Endodermal cell (in vitro differentiated cells): ENCODE data around the gene TSC1. TPM values are rescaled to one million over a fixed set of nuclear protein-coding genes. Genes with fewer than 3 reads are reported as not detected.
A peak's percentile ranks its signal among the peaks of the same experiment; 100 is the strongest.

Experiments
- DNase-seq: peaks from one replicate; pipeline ENCODE4 v3.0.0-alpha.2; 2017
- H3K27ac ChIP-seq: 2 replicates; pipeline ENCODE4 v1.5.1; 2013; ENCODE audit warnings: mild to moderate bottlenecking, low read depth, low read length, moderate library complexity
- H3K27me3 ChIP-seq: 2 replicates; pipeline ENCODE4 v1.6.1; 2013; ENCODE audit warnings: mild to moderate bottlenecking, low read length, moderate library complexity; ENCODE audit not compliant: insufficient read depth, control insufficient read depth, poor library complexity, severe bottlenecking
- H3K36me3 ChIP-seq: 2 replicates; pipeline ENCODE4 v1.7.0; 2013; ENCODE audit warnings: mild to moderate bottlenecking, low read length, moderate library complexity; ENCODE audit not compliant: control insufficient read depth, insufficient read depth
- H3K4me1 ChIP-seq: one replicate; pipeline ENCODE4 v1.7.0; 2013; ENCODE audit warnings: low read length; ENCODE audit not compliant: control insufficient read depth, insufficient read depth
- H3K4me3 ChIP-seq: 2 replicates; pipeline ENCODE4 v1.5.1; 2013; ENCODE audit warnings: mild to moderate bottlenecking, low read length, moderate library complexity
- H3K9ac ChIP-seq: 2 replicates; pipeline ENCODE4 v1.6.1; 2013; ENCODE audit warnings: mild to moderate bottlenecking, low read length, moderate library complexity; ENCODE audit not compliant: poor library complexity, severe bottlenecking; ENCODE audit errors: extremely low read depth
- H3K9me3 ChIP-seq: 2 replicates; pipeline ENCODE4 v1.6.1; 2013; ENCODE audit warnings: mild to moderate bottlenecking, low read length, moderate library complexity; ENCODE audit not compliant: control insufficient read depth
- H3K27ac Mint-ChIP-seq: 2 replicates; pipeline ENCODE4 v1.8.0; 2020; ENCODE audit warnings: mixed read lengths
- H3K27me3 Mint-ChIP-seq: 2 replicates; pipeline ENCODE4 v1.8.0; 2021; ENCODE audit warnings: mild to moderate bottlenecking, mixed read lengths; ENCODE audit not compliant: insufficient read depth
- H3K36me3 Mint-ChIP-seq: 2 replicates; pipeline ENCODE4 v1.8.0; 2020; ENCODE audit warnings: low read depth, mixed read lengths
- H3K4me1 Mint-ChIP-seq: 2 replicates; pipeline ENCODE4 v1.8.0; 2020; ENCODE audit warnings: mixed read lengths
- H3K4me3 Mint-ChIP-seq: 2 replicates; pipeline ENCODE4 v1.8.0; 2020; ENCODE audit warnings: mild to moderate bottlenecking, moderate library complexity, mixed read lengths
- H3K9me3 Mint-ChIP-seq: 2 replicates; pipeline ENCODE4 v1.8.0; 2020; ENCODE audit warnings: mild to moderate bottlenecking, mixed read lengths
- WGBS, 2 experiments: methylation state at CpG; one replicate each; pipeline versions ENCODE4 v1.1.5 to v1.1.7; 2013; ENCODE audit warnings: missing lambda C conversion rate in 2 of 2, mixed read lengths in 1 of 2; ENCODE audit not compliant: insufficient coverage in 1 of 2, insufficient read length in 1 of 2; 5-methylcytosine and 5-hydroxymethylcytosine counted together
- total RNA-seq, 2 donors: library from RNA; stranded (reverse); fragmentation: NEBNext Ultra II Directional in 1 of 2; extraction: Animal tissue kit (Norgen Biotek cat#: 25700) in 1 of 2; gene quantifications; 2 replicates in 1 of 2; 3 replicates in 1 of 2; pipeline ENCODE4 v1.2.1, GENCODE V29; 2021
- TF ChIP-seq, protein P1 (sequence below): fragments of 200-600 bp; sonication (generic); conservative IDR thresholded peaks from 2 replicates; pipeline ENCODE4 v1.5.0; 2021; ENCODE audit warnings: antibody characterized with exemption, mild to moderate bottlenecking

The TSC1 gene
- total RNA-seq, 2 donors from 2014 or later: 67.8 to 72.9 TPM

DNA sequence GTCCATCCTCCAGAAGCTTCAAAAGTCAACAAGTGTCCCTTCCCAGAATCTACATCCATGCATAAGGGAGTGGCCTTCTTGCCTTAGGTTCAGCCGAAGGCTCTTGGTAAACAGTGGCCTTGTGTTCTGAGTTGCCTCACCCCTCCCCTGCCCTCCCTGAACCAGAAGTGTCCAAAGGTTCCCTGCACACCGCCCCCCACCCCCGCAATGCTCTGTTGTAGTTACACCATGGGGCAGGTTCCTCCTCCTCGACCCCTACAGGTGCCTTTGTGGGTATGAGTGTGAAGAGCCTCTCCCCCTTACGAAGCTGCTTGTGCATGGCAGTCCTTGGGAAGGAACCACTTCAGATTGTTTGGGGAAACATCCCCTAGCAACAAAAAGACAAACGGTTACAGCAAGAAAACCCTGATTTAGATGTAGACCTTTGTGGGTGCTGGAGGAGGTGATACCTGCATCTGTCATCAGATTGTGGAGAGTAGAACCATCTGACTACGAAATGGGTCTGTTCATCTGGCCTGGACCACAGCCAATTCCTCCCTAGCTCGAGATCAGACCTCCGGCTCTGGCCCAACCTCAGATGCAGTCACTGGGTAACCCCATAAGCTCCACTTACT is 58.6 kb downstream of the TSC1 start:
- no peak overlapping the region for H3K27ac ChIP-seq
- H3K4me1 ChIP-seq: no peaks in the 10 kb centered on the region
- no peak overlapping the region for H3K9ac ChIP-seq
- TF ChIP-seq, protein P1, sequence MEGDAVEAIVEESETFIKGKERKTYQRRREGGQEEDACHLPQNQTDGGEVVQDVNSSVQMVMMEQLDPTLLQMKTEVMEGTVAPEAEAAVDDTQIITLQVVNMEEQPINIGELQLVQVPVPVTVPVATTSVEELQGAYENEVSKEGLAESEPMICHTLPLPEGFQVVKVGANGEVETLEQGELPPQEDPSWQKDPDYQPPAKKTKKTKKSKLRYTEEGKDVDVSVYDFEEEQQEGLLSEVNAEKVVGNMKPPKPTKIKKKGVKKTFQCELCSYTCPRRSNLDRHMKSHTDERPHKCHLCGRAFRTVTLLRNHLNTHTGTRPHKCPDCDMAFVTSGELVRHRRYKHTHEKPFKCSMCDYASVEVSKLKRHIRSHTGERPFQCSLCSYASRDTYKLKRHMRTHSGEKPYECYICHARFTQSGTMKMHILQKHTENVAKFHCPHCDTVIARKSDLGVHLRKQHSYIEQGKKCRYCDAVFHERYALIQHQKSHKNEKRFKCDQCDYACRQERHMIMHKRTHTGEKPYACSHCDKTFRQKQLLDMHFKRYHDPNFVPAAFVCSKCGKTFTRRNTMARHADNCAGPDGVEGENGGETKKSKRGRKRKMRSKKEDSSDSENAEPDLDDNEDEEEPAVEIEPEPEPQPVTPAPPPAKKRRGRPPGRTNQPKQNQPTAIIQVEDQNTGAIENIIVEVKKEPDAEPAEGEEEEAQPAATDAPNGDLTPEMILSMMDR: no peak
- H3K4me3 Mint-ChIP-seq: no peak overlapping the region
- H3K27ac Mint-ChIP-seq: no peak overlapping the region
- peaks cover 2% of the 10 kb centered on the region for H3K27me3 Mint-ChIP-seq
- H3K27me3 ChIP-seq: no peaks in the 10 kb centered on the region
- H3K36me3 ChIP-seq: no peaks in the 10 kb centered on the region
- WGBS, 2 experiments: 83 to 88% methylated on average over 3 to 9 of the region's 9 CpGs
- DNase-seq: no peak
- H3K4me1 Mint-ChIP-seq: no peaks in the 10 kb centered on the region
- no peaks in the 10 kb centered on the region for H3K9me3 Mint-ChIP-seq
- no peak overlapping the region for H3K4me3 ChIP-seq
- H3K36me3 Mint-ChIP-seq: no peaks in the 10 kb centered on the region
- no peaks in the 10 kb centered on the region for H3K9me3 ChIP-seq

DNA sequence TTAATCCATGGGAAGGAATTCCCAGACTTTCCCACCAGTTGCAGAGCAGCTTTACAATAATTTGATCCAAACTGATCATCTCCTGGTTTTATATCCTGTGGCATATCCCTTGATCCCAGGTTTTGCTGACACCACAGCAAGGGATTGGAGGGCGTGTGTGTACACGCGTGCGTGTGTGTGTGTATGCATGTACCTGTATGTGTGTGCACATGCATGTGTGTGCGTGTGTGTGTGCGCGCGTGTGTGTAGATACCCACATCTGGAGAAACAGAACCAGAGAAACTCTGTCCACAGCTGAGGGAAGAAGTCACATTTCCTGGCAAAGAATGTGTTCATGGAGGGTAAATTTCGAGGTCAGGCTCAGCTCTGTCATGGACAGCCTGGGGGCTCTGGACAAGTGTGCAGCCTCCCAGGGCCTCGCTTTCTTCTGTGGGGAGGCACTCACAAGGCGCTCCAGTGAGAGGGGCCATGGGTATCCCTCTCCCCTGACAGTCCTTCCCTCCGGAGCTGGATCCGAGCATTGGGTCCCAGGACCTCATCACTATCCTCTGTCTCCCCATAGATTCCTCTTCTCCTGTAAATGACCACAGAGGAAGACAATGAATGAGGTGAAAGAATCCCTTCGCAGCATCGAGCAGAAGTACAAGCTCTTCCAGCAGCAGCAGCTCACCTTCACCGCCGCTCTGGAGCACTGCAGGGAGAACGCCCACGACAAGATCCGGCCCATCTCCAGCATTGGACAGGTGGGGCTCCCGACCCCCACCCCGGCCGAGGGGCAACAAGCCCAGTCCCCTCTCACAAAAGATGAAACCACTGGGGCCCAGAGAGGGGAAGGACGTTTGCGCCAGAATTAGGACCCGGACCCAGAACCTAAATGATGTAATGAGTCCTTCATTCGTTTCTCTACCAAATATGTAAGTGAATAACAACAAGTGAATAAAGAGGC is 60.8 kb downstream of the TSC1 start:
- no peaks in the 10 kb centered on the region for H3K9me3 Mint-ChIP-seq
- H3K4me3 Mint-ChIP-seq: no peak overlapping the region
- H3K4me1 Mint-ChIP-seq: no peaks in the 10 kb centered on the region
- Histone ChIP-seq H3K36me3 (no peaks in the 10 kb centered on the region), H3K27ac (no peak overlapping the region), H3K27me3 (no peaks in the 10 kb centered on the region), H3K4me3 (no peak overlapping the region), H3K4me1 (no peaks in the 10 kb centered on the region), H3K9ac (no peak overlapping the region), H3K9me3 (no peaks in the 10 kb centered on the region)
- no peak for DNase-seq
- TF ChIP-seq, protein P1: no peak
- peak overlapping the region; percentile 30 for H3K27ac Mint-ChIP-seq
- no peaks in the 10 kb centered on the region for H3K36me3 Mint-ChIP-seq
- H3K27me3 Mint-ChIP-seq: peaks cover 6% of the 10 kb centered on the region
- WGBS, 2 experiments: 91 to 95% methylated on average over 21 to 27 of the region's 27 CpGs

DNA sequence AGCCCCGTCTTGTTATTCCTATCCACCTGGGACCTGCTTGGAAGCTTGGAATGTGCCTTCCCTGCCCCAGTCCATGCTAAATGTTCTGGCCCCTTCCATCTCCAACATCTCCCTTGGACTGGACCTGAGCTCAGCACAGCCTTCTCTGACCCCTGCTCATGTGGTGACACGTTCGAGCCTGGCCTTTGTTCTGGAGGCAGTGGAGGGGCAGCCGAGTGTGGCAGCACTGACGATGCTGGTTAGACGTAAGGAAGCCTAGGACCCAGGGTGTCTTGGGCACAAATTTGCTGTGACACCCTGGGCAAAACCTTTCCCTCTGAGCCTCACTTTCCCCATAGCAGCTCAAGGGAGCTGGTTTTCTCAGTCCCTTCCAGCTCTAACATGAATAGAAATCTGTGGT is 61.8 kb downstream of the TSC1 start:
- no peak overlapping the region for H3K9ac ChIP-seq
- no peak overlapping the region for H3K27ac ChIP-seq
- no peaks in the 10 kb centered on the region for H3K36me3 ChIP-seq
- peaks cover 2% of the 10 kb centered on the region for H3K27me3 ChIP-seq
- no peak for DNase-seq
- no peaks in the 10 kb centered on the region for H3K9me3 Mint-ChIP-seq
- H3K4me3 Mint-ChIP-seq: no peak overlapping the region
- TF ChIP-seq, protein P1: no peak
- H3K4me3 ChIP-seq: no peak overlapping the region
- H3K36me3 Mint-ChIP-seq: no peaks in the 10 kb centered on the region
- H3K4me1 Mint-ChIP-seq: no peaks in the 10 kb centered on the region
- no peak overlapping the region for H3K27ac Mint-ChIP-seq
- no peaks in the 10 kb centered on the region for H3K4me1 ChIP-seq
- WGBS, 2 experiments: 77 to 84% methylated on average over 6 of the region's 6 CpGs
- no peaks in the 10 kb centered on the region for H3K9me3 ChIP-seq
- peaks cover 6% of the 10 kb centered on the region for H3K27me3 Mint-ChIP-seq
